OCI-LY7 (cell line): ENCODE results near the gene SIL1. TPM values are rescaled to one million over a fixed set of nuclear protein-coding genes. Genes with fewer than 3 reads are reported as not detected.

Experiments
- BruUV-seq: library from RNA; stranded (reverse); fragments of 400-500 nt; replicated peaks from 2 replicates; lab custom pipeline; 2021; lab: Mats Ljungman, UMichigan
- CTCF ChIA-PET: fragments of 300-600 bp; sonication (Branson Sonifier 250); formaldehyde crosslinking; loops from one replicate; lab custom pipeline; 2022; ENCODE audit warnings: antibody characterized with exemption; ENCODE audit not compliant: unreplicated experiment; lab: Charles Lee
- POLR2A ChIA-PET: fragments of 300-600 bp; sonication (Branson Sonifier 250); formaldehyde crosslinking; loops from one replicate; lab custom pipeline; 2022; ENCODE audit warnings: antibody characterized with exemption; lab: Charles Lee
- DNase-seq: peaks from one replicate; pipeline ENCODE4 v3.0.0-alpha.2; 2015; ENCODE audit warnings: low spot score
- H2AFZ ChIP-seq: fragments of 200-600 bp; sonication (generic), shearing (Covaris generic); 2 replicates; pipeline ENCODE4 v1.6.1; 2014; ENCODE audit warnings: mild to moderate bottlenecking, antibody characterized with exemption, low read length, moderate library complexity
- H3K27ac ChIP-seq: fragments of 200-600 bp; sonication (generic); 2 replicates; pipeline ENCODE4 v1.5.1; 2014; ENCODE audit warnings: mixed run types, low read depth, mild to moderate bottlenecking, moderate library complexity, low read length, inconsistent platforms; ENCODE audit not compliant: poor library complexity, severe bottlenecking
- H3K36me3 ChIP-seq: fragments of 200-600 bp; sonication (generic); 2 replicates; pipeline ENCODE4 v1.6.1; 2014; ENCODE audit warnings: mild to moderate bottlenecking, antibody characterized with exemption, low read length, moderate library complexity, mixed read lengths; ENCODE audit not compliant: insufficient read depth
- H3K4me1 ChIP-seq: fragments of 200-600 bp; sonication (generic); 2 replicates; pipeline ENCODE4 v1.5.1; 2014; ENCODE audit warnings: mild to moderate bottlenecking, low read length; ENCODE audit not compliant: insufficient read depth, poor library complexity, severe bottlenecking
- H3K4me2 ChIP-seq: fragments of 200-600 bp; sonication (generic); 2 replicates; pipeline ENCODE4 v1.6.1; 2014; ENCODE audit warnings: mild to moderate bottlenecking, low read length
- H3K4me3 ChIP-seq: fragments of 200-600 bp; sonication (generic); 2 replicates; pipeline ENCODE4 v1.5.1; 2014; ENCODE audit warnings: mild to moderate bottlenecking, low read depth, low read length; ENCODE audit not compliant: poor library complexity, severe bottlenecking
- H3K79me2 ChIP-seq: fragments of 200-600 bp; sonication (generic); 2 replicates; pipeline ENCODE4 v1.6.1; 2016; ENCODE audit warnings: low read depth, mild to moderate bottlenecking, low read length, moderate library complexity, mixed read lengths; ENCODE audit not compliant: insufficient read depth
- H3K9me2 ChIP-seq: fragments of 200-600 bp; sonication (generic); 2 replicates; pipeline ENCODE4 v1.6.1; 2016; ENCODE audit warnings: mild to moderate bottlenecking, low read length, mixed read lengths; ENCODE audit not compliant: insufficient read depth
- H3K9me3 ChIP-seq: fragments of 200-600 bp; sonication (generic); 2 replicates; pipeline ENCODE4 v1.6.1; 2014; ENCODE audit warnings: mild to moderate bottlenecking, mixed run types, low read length, mixed read lengths
- H4K20me1 ChIP-seq: fragments of 200-600 bp; sonication (generic); 2 replicates; pipeline ENCODE4 v1.6.1; 2014; ENCODE audit warnings: mild to moderate bottlenecking, antibody characterized with exemption, low read length, moderate library complexity, mixed read lengths; ENCODE audit not compliant: insufficient read depth
- CTCF ChIP-seq: fragments of 200-600 bp; sonication (generic); conservative IDR thresholded peaks from 2 replicates; pipeline ENCODE4 v1.5.1; 2014; ENCODE audit warnings: mild to moderate bottlenecking, antibody characterized with exemption, low read length, moderate library complexity, mixed read lengths
- EZH2phosphoT487 ChIP-seq: fragments of 200-600 bp; sonication (generic); IDR thresholded peaks from 2 replicates; pipeline ENCODE4 v1.6.1; 2018; ENCODE audit warnings: low read depth, borderline replicate concordance, mild to moderate bottlenecking, mixed run types, antibody characterized with exemption, low read length, moderate library complexity, mixed read lengths
- intact Hi-C: fragments of 100-400 bp; cut with micrococcal nuclease; formaldehyde crosslinking; loops from one replicate; pipeline ENCODE4 v1.10.0; 2022; ENCODE audit not compliant: unreplicated experiment
- total RNA-seq, 2 experiments: library from RNA; depleted of rRNA in 1 of 2; stranded (reverse); fragments of >200 nt in 1 of 2; shearing (Covaris generic) in 1 of 2; gene quantifications; 2 replicates each; pipeline ENCODE4 v1.2.3, GENCODE V29; 2014 to 2022

SIL1 gene
- total RNA-seq, 2 experiments from 2014 or later, result 9.2 to 22.8 TPM

GRCh38 chr5:139068494-139069151 is 129.5 kb downstream of the SIL1 start:
- ChIA-PET CTCF (no interaction called here), POLR2A (interaction anchor here (0.6 to 0.8 kb wide), 4 partner anchors 9 to 445 kb away, joined by 3 to 7 read pairs (median 4); no protein-coding TSS in a partner anchor)
- Histone ChIP-seq H4K20me1 (no peaks in the 10 kb centered on the region), H3K36me3 (no peaks in the 10 kb centered on the region), H3K79me2 (no peaks in the 10 kb centered on the region), H3K4me2 (no peak overlapping the region), H2AFZ (no peak overlapping the region), H3K4me1 (no peaks in the 10 kb centered on the region), H3K9me3 (no peaks in the 10 kb centered on the region), H3K4me3 (no peak overlapping the region), H3K27ac (no peak overlapping the region), H3K9me2 (no peaks in the 10 kb centered on the region)
- no TSS peak for BruUV-seq
- no peak for DNase-seq
- TF ChIP-seq EZH2phosphoT487 (no peak), CTCF (no peak)
- intact Hi-C loops, result no loop called here

GRCh38 chr5:139068060-139068459 is 130.1 kb downstream of the SIL1 start:
- no peak for DNase-seq
- Histone ChIP-seq H3K4me1 (no peaks in the 10 kb centered on the region), H3K4me2 (no peak overlapping the region), H3K36me3 (no peaks in the 10 kb centered on the region), H3K4me3 (no peak overlapping the region), H3K79me2 (no peaks in the 10 kb centered on the region), H3K9me2 (no peaks in the 10 kb centered on the region), H4K20me1 (no peaks in the 10 kb centered on the region), H3K27ac (no peak overlapping the region), H3K9me3 (no peaks in the 10 kb centered on the region), H2AFZ (no peak overlapping the region)
- TF ChIP-seq CTCF (no peak), EZH2phosphoT487 (no peak)
- CTCF ChIA-PET, result no interaction called here
- intact Hi-C loops, result no loop called here
- POLR2A ChIA-PET, result interaction anchor here (0.6 to 0.8 kb wide), 4 partner anchors 10 to 445 kb away, joined by 3 to 7 read pairs (median 4); no protein-coding TSS in a partner anchor
- no TSS peak for BruUV-seq

- TF ChIP-seq EZH2phosphoT487, result no peak
- no peak for TF ChIP-seq CTCF
- no peak for DNase-seq
- BruUV-seq, result no TSS peak
- Histone ChIP-seq H3K9me2 (no peaks in the 10 kb centered on the region), H3K27ac (no peak overlapping the region), H3K4me2 (no peak overlapping the region), H3K36me3 (no peaks in the 10 kb centered on the region), H3K4me1 (no peaks in the 10 kb centered on the region), H3K4me3 (no peak overlapping the region), H2AFZ (no peak overlapping the region), H3K9me3 (no peaks in the 10 kb centered on the region), H4K20me1 (no peaks in the 10 kb centered on the region), H3K79me2 (no peaks in the 10 kb centered on the region)
- intact Hi-C loops, result no loop called here
- ChIA-PET POLR2A (no interaction called here), CTCF (no interaction called here)
These were observed 132.9 kb downstream of the SIL1 start for GRCh38 chr5:139065306-139065705.
